Common myeloid progenitor, CD34-positive (primary cell): ENCODE results near the gene A4GALT.

Source experiments
- CTCF ChIA-PET: fragments of 350-600 bp; sonication (Branson Sonifier 250); formaldehyde crosslinking; loops from one replicate; lab custom pipeline; 2021; ENCODE audit warnings: antibody characterized with exemption; lab: Charles Lee
- POLR2A ChIA-PET: fragments of 350-600 bp; sonication (Branson Sonifier 250); formaldehyde crosslinking; loops from one replicate; lab custom pipeline; 2021; ENCODE audit warnings: antibody characterized with exemption; lab: Charles Lee
- DNase-seq, 3 donors: peaks; one replicate each; pipeline versions ENCODE4 v3.0.0 to v3.0.0-alpha.2; 2013
- H3K27ac ChIP-seq, 2 experiments: 1 replicate in 1 of 2; 2 replicates in 1 of 2; pipeline ENCODE4 v1.7.0; 2013; ENCODE audit warnings: inconsistent platforms in 2 of 2, low read length in 2 of 2, mild to moderate bottlenecking in 2 of 2, low read depth in 1 of 2, moderate library complexity in 1 of 2; ENCODE audit not compliant: severe bottlenecking in 2 of 2, insufficient read depth in 1 of 2, poor library complexity in 1 of 2
- H3K27me3 ChIP-seq, 5 experiments: replicated peaks in 2 of 5; 1 replicate in 3 of 5; 2 replicates in 2 of 5; pipeline versions ENCODE4 v1.6.1 to v1.7.0; 2013; ENCODE audit warnings: low read length in 4 of 5, mild to moderate bottlenecking in 2 of 5, moderate library complexity in 2 of 5, inconsistent platforms in 1 of 5; ENCODE audit not compliant: insufficient read depth in 5 of 5, control insufficient read depth in 4 of 5
- H3K36me3 ChIP-seq, 4 experiments: 1 replicate in 2 of 4; 2 replicates in 2 of 4; pipeline versions ENCODE4 v1.6.1 to v1.7.0; 2013; ENCODE audit warnings: low read length in 3 of 4, control low read depth in 1 of 4, mild to moderate bottlenecking in 1 of 4; ENCODE audit not compliant: control insufficient read depth in 4 of 4, insufficient read depth in 4 of 4
- H3K4me1 ChIP-seq, 4 experiments: 1 replicate in 3 of 4; 2 replicates in 1 of 4; pipeline versions ENCODE4 v1.6.1 to v1.7.1; 2013; ENCODE audit warnings: low read length in 3 of 4, mild to moderate bottlenecking in 3 of 4, control low read depth in 1 of 4, inconsistent platforms in 1 of 4, moderate library complexity in 1 of 4; ENCODE audit not compliant: control insufficient read depth in 4 of 4, insufficient read depth in 4 of 4; ENCODE audit errors: control extremely low read depth in 1 of 4
- H3K4me3 ChIP-seq, 7 experiments: 1 replicate in 4 of 7; 2 replicates in 3 of 7; pipeline versions ENCODE4 v1.5.1 to v1.7.0; 2013; ENCODE audit warnings: mild to moderate bottlenecking in 7 of 7, low read length in 6 of 7, moderate library complexity in 6 of 7, inconsistent platforms in 2 of 7, low read depth in 2 of 7, control low read depth in 1 of 7; ENCODE audit not compliant: insufficient read depth in 4 of 7, control insufficient read depth in 1 of 7; ENCODE audit errors: extremely low read depth in 1 of 7
- H3K9me3 ChIP-seq, 5 experiments: 1 replicate in 4 of 5; 2 replicates in 1 of 5; pipeline versions ENCODE4 v1.6.1 to v1.7.1; 2013; ENCODE audit warnings: low read length in 4 of 5, mild to moderate bottlenecking in 2 of 5, inconsistent platforms in 1 of 5, low read depth in 1 of 5, moderate library complexity in 1 of 5; ENCODE audit not compliant: control insufficient read depth in 4 of 5, insufficient read depth in 2 of 5; ENCODE audit errors: control extremely low read depth in 1 of 5
- WGBS: methylation state at CpG from one replicate; pipeline ENCODE4 v1.1.5; 2013; ENCODE audit not compliant: insufficient coverage; 5-methylcytosine and 5-hydroxymethylcytosine counted together

A4GALT gene

GRCh38 chr22:42693055-42693762, 27.5 kb downstream of the A4GALT start:
- ChIA-PET POLR2A (no interaction called here), CTCF (no interaction called here)
- peaks cover 0 to 5% (median 0%) of the 10 kb centered on the region in 4 experiments for H3K4me1 ChIP-seq
- H3K27me3 ChIP-seq, result no peaks in the 10 kb centered on the region
- no peak for DNase-seq
- H3K27ac ChIP-seq, result no peak overlapping the region
- no peaks in the 10 kb centered on the region for H3K36me3 ChIP-seq
- no peak overlapping the region for H3K4me3 ChIP-seq
- no peaks in the 10 kb centered on the region for H3K9me3 ChIP-seq
- 97% methylated on average over 44 of the region's 51 CpGs for WGBS

GRCh38 chr22:42692239-42693054, 28.2 kb downstream of the A4GALT start:
- ChIA-PET CTCF (no interaction called here), POLR2A (no interaction called here)
- H3K27ac ChIP-seq, result no peak overlapping the region
- DNase-seq, result peak in 1 of 3 donors; percentile 15
- H3K4me1 ChIP-seq, result peaks cover 0 to 5% (median 0%) of the 10 kb centered on the region in 4 experiments
- no peak overlapping the region for H3K4me3 ChIP-seq
- 82% methylated on average over 21 of the region's 32 CpGs for WGBS
- no peaks in the 10 kb centered on the region for H3K27me3 ChIP-seq
- no peaks in the 10 kb centered on the region for H3K36me3 ChIP-seq
- H3K9me3 ChIP-seq, result no peaks in the 10 kb centered on the region

- H3K27me3 ChIP-seq, result no peaks in the 10 kb centered on the region
- POLR2A ChIA-PET, result no interaction called here
- no peaks in the 10 kb centered on the region for H3K9me3 ChIP-seq
- no peak for DNase-seq
- H3K27ac ChIP-seq, result no peak overlapping the region
- H3K4me1 ChIP-seq, result peaks cover 0 to 5% (median 0%) of the 10 kb centered on the region in 4 experiments
- 93% methylated on average over 7 of the region's 10 CpGs for WGBS
- H3K36me3 ChIP-seq, result no peaks in the 10 kb centered on the region
- no peak overlapping the region for H3K4me3 ChIP-seq
- CTCF ChIA-PET, result no interaction called here
Observed at GRCh38 chr22:42691440-42691839, 29.2 kb downstream of the A4GALT start.

DNA sequence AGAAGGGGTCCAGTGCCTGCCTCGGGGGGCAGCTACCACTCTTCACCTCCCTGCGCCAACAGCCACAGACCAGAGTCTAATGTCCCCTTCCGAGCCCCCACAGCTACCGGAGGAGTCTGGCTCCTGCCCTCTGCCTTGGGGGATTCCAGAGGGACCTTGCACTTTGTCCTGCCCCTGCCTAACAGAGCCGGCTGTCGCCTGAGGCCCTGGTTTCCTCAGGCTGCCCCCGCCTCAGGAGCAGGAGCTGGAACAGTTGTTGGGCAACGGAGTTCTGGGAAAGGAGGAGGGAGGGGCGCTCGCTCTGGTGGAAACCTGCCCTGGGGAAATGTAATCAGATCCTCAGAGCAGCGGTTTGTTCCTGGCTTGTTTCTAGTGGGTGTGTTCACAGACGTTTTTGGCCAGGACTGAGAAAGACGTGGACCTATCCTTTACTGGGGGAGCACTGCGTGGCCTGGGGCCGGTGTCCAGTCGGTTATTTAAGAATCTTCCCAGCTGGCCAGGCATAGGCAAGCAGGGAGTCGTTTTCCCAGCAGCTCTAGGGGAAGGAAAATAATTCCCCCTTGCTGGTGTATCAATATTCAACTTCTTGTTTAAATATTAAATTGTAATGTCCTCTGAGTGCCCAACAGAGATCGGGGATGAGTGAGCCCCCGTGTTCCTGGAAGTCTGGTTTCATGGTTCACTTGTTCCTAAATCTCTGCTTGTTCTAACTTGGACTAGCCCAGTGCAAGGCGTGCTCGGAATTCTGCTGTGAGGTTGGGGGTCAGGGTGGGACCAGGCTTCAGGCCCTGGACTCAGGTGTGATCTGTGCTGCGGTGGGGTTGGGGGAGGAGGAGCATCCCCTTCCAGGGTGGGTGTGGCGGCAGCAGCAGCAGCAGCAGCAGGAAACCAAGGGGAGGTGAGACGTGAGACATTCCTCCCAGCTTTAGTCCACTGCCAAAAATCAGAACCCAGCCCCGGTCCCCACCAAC, 32.1 kb downstream of the A4GALT start:
- ChIA-PET CTCF (interaction anchor here (0.7 kb wide), 1 partner anchor 458 kb away, joined by 3 read pairs; no protein-coding TSS in a partner anchor), POLR2A (no interaction called here)
- H3K9me3 ChIP-seq, result no peaks in the 10 kb centered on the region
- no peak overlapping the region for H3K27ac ChIP-seq
- 91% methylated on average over 23 of the region's 25 CpGs for WGBS
- no peak overlapping the region for H3K4me3 ChIP-seq
- H3K27me3 ChIP-seq, result no peaks in the 10 kb centered on the region
- DNase-seq, result no peak
- H3K36me3 ChIP-seq, result no peaks in the 10 kb centered on the region
- peaks cover 0 to 5% (median 0%) of the 10 kb centered on the region in 4 experiments for H3K4me1 ChIP-seq

DNA sequence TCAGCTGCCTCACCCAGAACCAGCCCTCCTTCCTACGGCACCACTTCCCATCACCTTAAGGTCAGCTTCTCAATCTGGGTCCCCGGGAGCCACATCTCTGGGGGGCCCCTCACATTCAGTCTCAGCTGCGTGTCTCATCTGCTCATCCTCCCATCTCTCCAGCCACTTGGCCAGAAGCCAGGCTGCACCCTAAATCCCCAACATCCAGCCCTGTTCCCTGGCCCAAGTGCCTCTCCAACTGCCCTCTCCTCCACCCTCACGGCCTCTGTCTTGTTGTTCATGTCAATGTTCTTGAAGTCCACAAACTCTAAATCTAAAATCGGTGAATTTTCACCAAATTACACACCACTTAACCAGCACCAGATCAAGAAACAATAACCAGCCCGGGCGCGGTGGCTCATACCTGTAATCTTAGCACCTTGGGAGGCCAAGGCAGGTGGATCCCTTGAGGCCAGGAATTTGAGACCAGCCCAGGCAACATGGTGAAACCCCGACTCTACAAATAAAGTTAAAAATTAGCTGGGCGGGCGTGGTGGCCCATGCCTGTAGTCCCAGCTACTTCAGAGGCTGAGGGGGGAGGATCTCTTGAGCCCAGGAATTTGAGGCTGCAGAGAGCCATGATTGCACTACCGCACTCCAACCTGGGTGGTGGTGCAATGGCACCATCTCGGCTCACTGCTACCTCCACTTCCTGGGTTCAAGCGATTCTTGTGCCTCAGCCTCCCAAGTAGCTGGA, 33.7 kb downstream of the A4GALT start:
- Histone ChIP-seq H3K4me1 (no peaks in the 10 kb centered on the region), H3K27ac (no peak overlapping the region)
- CTCF ChIA-PET, result no interaction called here

DNA sequence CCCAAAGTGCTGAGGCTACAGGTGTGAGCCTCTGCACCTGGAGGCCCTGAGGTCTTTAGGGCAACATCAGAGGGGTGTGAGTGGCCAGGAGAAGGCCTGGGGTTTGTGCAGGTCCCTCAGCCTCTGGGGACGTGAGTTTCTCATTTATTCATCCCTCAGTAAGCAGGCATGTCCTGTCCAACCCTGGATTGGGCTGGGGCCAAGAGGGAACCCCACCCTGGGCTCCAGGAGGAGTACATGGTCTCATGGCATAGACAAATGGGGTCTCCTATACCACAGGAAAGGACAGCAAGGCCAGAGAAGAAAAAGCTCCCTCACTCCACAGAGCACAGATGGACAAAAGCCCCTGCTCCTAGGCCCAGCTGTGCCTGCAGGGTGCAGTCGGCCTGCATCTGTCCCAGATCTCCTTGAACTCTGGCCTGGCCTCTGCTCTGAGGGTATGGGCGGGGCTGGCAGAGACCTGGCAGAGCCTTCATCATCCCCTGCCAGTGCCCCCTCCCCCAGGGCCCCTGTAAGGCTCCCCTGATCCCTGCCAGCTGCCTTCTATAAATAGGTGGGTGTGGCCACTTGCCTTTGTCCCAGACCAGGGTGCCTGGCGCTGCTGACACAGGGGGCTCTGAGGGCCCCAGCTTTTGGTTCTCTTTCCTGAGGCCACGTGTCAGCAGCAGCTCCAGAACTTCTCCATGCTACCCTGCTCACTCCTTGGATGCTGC, 34.6 kb downstream of the A4GALT start:
- Histone ChIP-seq H3K4me1 (no peaks in the 10 kb centered on the region), H3K9me3 (no peaks in the 10 kb centered on the region), H3K27me3 (no peaks in the 10 kb centered on the region), H3K4me3 (no peak overlapping the region), H3K27ac (no peak overlapping the region), H3K36me3 (no peaks in the 10 kb centered on the region)
- DNase-seq, result no peak
- POLR2A ChIA-PET, result no interaction called here
- CTCF ChIA-PET, result no interaction called here
- 77% methylated on average over 3 of the region's 5 CpGs for WGBS

More for the DNA sequence above, 33.7 kb downstream of the A4GALT start:
- no peaks in the 10 kb centered on the region for H3K9me3 ChIP-seq
- WGBS, result 95% methylated on average over 11 of the region's 14 CpGs
- no peak overlapping the region for H3K4me3 ChIP-seq
- POLR2A ChIA-PET, result no interaction called here
- H3K27me3 ChIP-seq, result no peaks in the 10 kb centered on the region
- no peak for DNase-seq
- H3K36me3 ChIP-seq, result no peaks in the 10 kb centered on the region
